GOT3 (cell line): ENCODE measurements around the gene GNG4.
"Not testable (repeated sequence)": the region's sequence is repeated elsewhere in the genome, so short reads cannot be mapped to it uniquely, and the experiment has no call there.

Source experiments
- DNase-seq: peaks from one replicate; lab custom pipeline; 2025; ENCODE audit warnings: mixed read lengths; lab: John Stamatoyannopoulos, UW

GNG4 gene

DNA sequence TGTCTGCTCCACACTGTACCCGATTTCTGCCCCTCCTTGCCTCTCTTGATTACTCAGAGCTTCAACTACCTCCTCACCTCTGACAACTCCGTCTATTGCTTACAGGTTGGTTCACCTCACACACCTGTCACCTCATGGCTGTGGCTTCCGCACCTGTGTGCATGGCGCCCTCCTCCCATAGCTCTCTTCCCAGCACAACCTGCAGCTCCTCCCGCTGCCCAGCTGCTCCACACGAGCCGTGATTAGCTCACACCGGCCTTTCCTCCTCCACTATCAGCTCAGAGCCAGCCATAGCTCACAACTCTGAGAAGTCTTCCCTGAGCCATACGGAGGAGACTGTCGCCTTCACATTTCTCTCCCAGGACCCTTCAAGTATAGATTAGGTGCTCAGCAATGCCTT lies 67.5 kb downstream of the GNG4 start:
- DNase-seq: no peak

- no peak for DNase-seq
These were observed 69.7 kb downstream of the GNG4 start for GRCh38 chr1:235579891-235580290.

DNA sequence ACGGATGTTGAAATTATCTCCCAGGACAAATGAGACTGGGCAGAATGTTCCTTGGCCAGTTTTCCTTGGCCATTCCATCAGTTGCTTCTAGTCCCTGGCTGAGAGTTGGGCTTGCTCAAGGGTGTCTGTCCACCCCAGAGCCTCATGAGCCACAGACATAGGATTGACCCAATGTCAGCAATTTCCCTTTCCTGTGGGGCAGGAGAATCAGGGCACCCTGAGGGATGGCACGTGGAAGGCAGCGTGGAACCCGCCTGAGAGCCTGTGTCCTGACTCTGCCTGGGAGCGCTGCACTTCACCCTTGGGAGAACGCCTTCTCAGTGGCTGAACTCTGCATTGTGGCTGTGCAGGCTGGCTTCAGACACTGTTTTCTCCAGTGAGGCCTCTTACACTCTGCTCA lies 74.0 kb downstream of the GNG4 start:
- no peak for DNase-seq

DNA sequence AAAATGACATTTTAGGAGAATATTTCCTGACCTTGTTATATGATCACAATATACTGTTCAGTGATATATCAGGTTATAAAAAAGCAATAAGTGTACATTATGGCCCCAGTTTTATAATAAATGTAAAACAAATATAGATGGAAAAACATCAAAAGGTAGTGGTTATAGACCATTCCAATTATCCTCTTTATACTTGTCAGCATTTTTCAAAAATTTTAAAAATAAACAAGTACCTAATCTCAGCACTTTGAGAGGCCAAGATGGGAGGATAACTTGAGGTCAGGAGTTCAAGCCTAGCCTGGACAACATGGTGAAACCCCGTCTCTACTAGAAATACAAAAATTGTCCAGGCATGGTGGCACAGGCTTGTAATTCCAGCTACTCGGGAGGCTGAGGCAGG lies 75.7 kb downstream of the GNG4 start:
- no peak for DNase-seq

DNA sequence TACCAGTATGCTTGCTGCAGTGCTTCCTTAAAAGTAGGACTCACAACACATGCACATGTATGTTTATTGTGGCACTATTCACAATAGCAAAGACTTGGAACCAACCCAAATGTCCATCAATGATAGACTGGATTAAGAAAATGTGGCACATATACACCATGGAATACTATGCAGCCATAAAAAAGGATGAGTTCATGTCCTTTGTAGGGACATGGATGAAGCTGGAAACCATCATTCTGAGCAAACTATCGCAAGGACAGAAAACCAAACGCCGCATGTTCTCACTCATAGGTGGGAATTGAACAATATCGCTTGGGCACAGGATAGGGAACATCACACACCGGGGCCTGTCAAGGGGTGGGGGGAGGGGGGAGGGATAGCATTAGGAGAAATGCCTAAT lies 76.6 kb downstream of the GNG4 start:
- DNase-seq: not testable (repeated sequence)

- no peak for DNase-seq
These were observed 78.1 kb downstream of the GNG4 start for GRCh38 chr1:235571482-235571881.

GRCh38 chr1:235567812-235568503 lies 81.6 kb downstream of the GNG4 start:
- DNase-seq: no peak

- DNase-seq: no peak
These were observed 83.5 kb downstream of the GNG4 start for GRCh38 chr1:235566084-235566483.

DNA sequence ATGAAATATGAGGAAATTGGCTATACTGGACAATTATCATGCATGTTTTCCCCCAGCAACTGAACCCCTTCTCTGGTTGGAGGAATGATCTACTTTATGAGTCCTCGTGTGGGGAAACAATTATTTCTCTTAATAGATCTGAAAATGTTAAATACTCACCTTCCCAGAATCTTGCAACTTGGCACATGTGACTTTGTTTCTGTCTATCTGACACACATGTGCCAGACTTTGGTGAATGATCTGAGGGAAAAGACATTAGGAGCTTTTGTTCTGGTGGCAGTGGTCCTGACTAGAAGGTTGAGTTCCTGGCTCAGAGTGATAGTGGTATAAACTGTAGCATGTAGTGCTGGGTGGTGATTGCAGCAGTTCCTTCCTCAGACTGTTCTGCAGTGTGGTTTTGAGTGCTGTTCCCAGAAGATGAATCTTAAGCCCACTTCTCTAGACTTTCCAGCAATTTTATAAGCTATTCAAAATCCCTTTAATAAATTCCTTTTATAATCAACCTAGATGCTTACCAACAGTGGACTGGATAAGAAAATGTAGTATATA lies 86.0 kb downstream of the GNG4 start:
- no peak for DNase-seq

DNA sequence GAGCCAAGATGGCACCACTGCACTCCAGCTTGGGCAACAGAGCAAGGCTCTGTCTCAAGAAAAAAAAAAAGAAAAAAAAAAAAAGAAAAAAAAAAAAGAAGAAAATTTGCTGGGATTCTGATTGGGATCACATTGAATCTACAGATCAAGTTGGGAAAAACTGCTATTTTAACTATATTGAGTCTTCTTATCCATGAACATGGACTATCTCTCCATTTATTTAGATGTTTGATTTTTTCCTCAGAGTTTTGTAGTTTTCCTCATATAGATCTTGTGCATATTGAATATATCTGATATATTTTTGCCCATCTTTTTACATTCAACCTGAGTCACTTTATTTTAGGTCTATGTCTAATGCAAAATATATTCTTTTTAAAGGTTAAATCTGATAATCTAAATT lies 87.0 kb downstream of the GNG4 start:
- DNase-seq: no peak

- DNase-seq: no peak
These were observed 90.9 kb downstream of the GNG4 start for GRCh38 chr1:235558621-235559169.

GRCh38 chr1:235557495-235557894 lies 92.1 kb downstream of the GNG4 start:
- no peak for DNase-seq

GRCh38 chr1:235556807-235557206 lies 92.8 kb downstream of the GNG4 start:
- DNase-seq: no peak

- no peak for DNase-seq
These were observed 96.5 kb downstream of the GNG4 start for GRCh38 chr1:235553112-235553551.

DNA sequence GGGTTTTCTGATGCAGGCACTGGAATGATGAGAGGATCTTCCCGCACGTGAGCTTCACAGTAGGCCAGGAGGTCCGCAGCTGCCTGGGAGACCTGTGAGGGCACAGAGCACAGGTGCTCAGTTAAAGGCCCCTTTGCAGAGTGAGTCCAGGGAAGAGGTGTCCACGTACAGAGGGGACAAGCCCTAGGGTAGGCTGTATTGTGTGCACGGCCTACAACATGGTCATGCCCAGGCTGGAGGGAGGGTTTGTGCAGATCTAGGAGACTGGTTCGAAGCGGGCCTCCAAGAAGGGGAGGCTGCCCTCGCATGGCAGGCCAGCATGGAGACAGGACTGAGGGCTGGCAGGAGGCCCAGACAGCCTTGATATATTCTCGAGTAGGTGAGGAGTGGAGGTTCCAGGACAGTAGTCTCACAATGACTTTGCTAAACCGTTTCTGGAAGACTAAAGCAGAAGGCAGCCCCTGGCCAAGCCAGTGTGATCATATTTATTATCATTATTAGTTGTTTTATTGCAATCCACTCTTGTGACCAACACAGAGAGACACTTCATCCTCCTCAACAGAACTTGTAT lies 97.4 kb downstream of the GNG4 start:
- no peak for DNase-seq

DNA sequence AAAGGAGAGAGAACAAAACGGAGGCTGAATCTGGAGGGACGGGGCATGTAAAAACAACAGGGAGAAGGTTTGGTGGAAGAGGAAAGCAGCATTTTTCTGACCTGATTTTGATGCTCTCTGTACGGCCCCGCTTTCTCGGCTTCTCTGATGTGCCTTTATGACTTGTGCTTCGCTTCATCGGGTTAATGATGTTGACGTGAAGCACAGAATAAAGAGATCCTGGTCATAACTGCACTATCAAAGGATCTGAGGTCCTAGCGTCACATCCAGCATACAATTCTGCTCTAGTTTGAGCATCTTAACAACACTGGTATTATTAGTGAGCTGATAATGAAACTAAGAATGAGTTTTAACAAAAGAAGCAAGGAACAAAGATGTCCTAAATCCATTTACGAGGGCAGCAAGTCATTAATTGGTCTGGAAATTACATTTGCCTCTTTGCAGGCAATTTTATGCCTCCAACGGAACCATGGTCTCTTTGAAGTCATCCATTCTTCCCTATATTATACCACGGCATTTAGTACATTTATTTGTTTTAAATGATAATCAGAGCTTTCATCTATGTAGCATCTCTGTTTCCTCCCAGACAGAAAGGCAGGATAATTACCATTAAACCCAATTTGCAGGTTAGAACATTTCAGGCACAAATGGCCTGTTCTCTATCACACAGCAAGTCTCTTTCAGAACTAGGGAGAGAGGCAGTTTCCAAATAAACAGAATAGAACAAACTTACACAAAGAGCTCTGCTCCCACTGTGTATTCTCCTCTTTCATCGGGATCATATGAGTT lies 100.0 kb downstream of the GNG4 start:
- no peak for DNase-seq

GRCh38 chr1:235546369-235547155 lies 103.0 kb downstream of the GNG4 start:
- not testable (repeated sequence) for DNase-seq

DNA sequence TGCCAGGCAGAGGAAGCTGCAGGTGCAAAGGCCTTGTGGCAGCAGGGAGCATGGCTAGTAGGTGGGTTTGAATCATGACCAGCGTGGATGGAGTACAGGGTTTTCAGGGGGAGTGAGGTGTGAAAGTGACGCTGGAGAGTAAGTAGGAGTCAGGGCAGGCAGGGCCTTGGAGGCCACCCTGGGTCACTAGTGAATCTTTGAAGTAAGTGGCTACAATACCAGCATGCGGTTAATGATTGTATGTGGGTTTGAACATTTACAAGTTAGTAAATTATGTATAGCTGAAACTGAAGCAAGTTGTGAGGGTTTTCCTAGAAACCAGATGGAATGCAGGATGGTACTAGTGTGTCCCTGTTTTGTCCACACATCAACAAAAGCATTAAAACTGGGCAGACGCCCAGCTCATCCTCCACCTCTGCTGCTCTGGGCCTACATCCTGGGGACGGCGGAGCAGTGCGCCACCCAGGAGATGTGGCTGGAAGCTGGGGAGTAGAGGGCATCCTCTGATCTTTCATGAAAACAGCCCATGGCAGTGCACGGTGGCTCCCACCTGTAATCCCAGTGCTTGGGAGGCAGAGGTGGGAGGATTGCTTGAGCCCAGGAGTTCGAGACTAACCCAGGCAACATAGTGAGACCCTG lies 104.2 kb downstream of the GNG4 start:
- no peak for DNase-seq

GRCh38 chr1:235542845-235543244 lies 106.7 kb downstream of the GNG4 start:
- not testable (repeated sequence) for DNase-seq

GRCh38 chr1:235533476-235534168 lies 116.0 kb downstream of the GNG4 start:
- DNase-seq: no peak

DNA sequence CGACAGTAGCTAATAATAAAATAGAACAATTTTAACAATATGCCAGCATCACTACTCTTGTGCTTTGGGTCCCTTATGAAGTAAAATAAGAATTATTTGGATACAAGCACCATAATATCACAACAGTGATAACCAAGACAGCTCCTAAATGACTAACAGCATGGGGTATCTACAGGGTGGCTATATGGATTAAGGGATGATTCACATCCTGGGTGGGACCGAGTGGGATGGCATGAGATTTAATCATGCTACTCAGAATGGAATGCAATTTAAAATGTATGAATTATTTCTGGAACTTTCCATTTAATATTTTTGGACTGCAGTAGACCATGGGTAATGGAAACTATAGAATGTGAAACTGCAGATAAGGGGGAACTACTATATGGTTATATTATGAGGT lies 117.2 kb downstream of the GNG4 start:
- no peak for DNase-seq
